Effector memory CD4-positive, alpha-beta T cell (primary cell): ENCODE measurements around the gene FOXA2.

ENCODE experiments used
- DNase-seq, 3 donors: peaks; one replicate each; pipeline ENCODE4 v3.0.0-alpha.2; 2020
- H3K27ac ChIP-seq: 2 replicates; pipeline ENCODE4 v1.7.0; 2013; ENCODE audit warnings: mild to moderate bottlenecking, low read length, moderate library complexity; ENCODE audit not compliant: insufficient read depth, poor library complexity, severe bottlenecking
- H3K27me3 ChIP-seq: replicated peaks from 2 replicates; pipeline ENCODE4 v1.7.0; 2013; ENCODE audit warnings: mild to moderate bottlenecking, low read length; ENCODE audit not compliant: insufficient read depth, control insufficient read depth, poor library complexity, severe bottlenecking
- H3K36me3 ChIP-seq: 2 replicates; pipeline ENCODE4 v1.7.0; 2013; ENCODE audit warnings: mild to moderate bottlenecking, low read length, moderate library complexity; ENCODE audit not compliant: control insufficient read depth, insufficient read depth
- H3K4me1 ChIP-seq: 2 replicates; pipeline ENCODE4 v1.7.0; 2013; ENCODE audit warnings: low read length, mild to moderate bottlenecking; ENCODE audit not compliant: control insufficient read depth, insufficient read depth, poor library complexity, severe bottlenecking
- H3K4me3 ChIP-seq: 2 replicates; pipeline ENCODE4 v1.7.0; 2013; ENCODE audit warnings: low read length, low read depth, mild to moderate bottlenecking; ENCODE audit not compliant: insufficient read depth, poor library complexity, severe bottlenecking
- H3K9me3 ChIP-seq: 2 replicates; pipeline ENCODE4 v1.7.0; 2013; ENCODE audit warnings: mild to moderate bottlenecking, low read length, moderate library complexity; ENCODE audit not compliant: control insufficient read depth
- total RNA-seq, 3 donors: gene quantifications; one replicate each; lab custom pipeline; 2026; lab: John Stamatoyannopoulos, UW

The FOXA2 gene
- 0 reads per million in 3 donors for total RNA-seq

DNA sequence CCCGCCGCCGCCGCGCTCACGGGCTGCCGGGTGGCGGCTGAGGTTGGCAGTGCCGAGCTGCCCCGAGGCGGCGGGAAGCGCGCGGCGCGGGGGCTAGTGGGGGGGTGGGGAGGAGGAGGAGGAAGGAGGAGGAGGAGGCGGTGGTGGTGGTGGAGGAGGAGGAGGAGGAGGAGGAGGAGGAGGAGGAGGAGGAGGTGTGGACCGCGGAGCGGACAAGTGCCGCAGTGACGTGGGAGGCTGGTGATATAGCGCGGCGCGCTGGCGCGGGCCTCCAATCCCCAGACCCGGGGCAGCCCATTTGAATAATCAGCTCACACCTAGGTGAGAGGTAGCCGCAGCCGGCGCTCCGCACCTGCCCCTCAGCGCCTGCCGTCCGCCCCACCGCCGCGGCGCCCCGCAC, at the start of gene FOXA2:
TSS of gene FOXA2 (minus strand) at position 51 of the 400 bp plus-strand sequence. CDS start 294 bp downstream, outside the sequence.
- peaks cover 6% of the 10 kb centered on the region for H3K27me3 ChIP-seq

GRCh38 chr20:22630701-22631100, 46.3 kb upstream of the FOXA2 start:
- Histone ChIP-seq H3K36me3 (no peaks in the 10 kb centered on the region), H3K9me3 (no peaks in the 10 kb centered on the region), H3K27me3 (no peaks in the 10 kb centered on the region), H3K4me1 (no peaks in the 10 kb centered on the region), H3K4me3 (no peak overlapping the region), H3K27ac (no peak overlapping the region)
- DNase-seq, result no peak

More for the DNA sequence above, at the start of gene FOXA2:
- Histone ChIP-seq H3K4me1 (no peaks in the 10 kb centered on the region), H3K4me3 (no peak within 1 kb of the TSS), H3K27ac (no peak within 1 kb of the TSS), H3K9me3 (no peaks in the 10 kb centered on the region), H3K36me3 (no peaks in the 10 kb centered on the region)
- DNase-seq, result no peak

DNA sequence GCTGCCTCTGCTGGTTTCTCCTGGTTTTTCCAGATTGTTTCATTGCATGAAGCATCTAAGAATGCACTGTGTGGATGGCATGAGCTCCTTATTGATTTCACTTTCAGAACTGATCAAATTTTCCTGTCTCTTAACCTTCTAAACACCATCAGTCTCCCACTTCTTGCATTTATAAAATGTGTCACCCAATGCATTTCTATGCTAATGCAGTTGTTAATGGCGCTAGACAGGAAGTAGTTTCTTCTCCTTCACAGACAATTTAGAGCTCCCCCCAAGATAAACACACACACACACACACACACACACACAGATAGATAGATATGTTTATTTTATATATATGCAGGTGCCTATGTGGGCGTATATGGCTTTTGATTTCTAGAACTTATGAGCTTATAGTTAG, 45.6 kb upstream of the FOXA2 start:
- no peaks in the 10 kb centered on the region for H3K4me1 ChIP-seq
- H3K4me3 ChIP-seq, result no peak overlapping the region
- no peaks in the 10 kb centered on the region for H3K27me3 ChIP-seq
- no peaks in the 10 kb centered on the region for H3K9me3 ChIP-seq
- no peak overlapping the region for H3K27ac ChIP-seq
- DNase-seq, result no peak
- no peaks in the 10 kb centered on the region for H3K36me3 ChIP-seq

DNA sequence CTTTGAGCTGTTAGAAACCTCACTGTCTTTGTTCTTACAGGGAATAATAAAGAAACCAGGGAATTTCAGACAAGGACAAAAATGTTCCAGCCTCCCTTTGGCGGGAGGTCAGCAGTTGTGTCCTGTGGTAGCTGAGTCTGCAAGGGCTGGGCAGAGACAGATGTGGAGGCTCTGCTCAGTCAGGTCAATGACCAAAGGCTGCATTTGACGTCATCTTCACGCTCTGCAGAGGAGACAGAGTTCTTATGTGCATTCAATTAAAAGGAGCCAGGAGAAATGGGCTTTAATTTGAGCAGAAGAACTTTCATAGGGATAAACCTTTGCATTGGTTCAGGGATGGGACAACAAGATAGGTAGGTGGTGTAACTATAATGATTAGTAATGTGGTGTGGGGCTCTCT, 45.1 kb upstream of the FOXA2 start:
- Histone ChIP-seq H3K27me3 (no peaks in the 10 kb centered on the region), H3K27ac (no peak overlapping the region), H3K9me3 (no peaks in the 10 kb centered on the region), H3K4me1 (no peaks in the 10 kb centered on the region), H3K36me3 (no peaks in the 10 kb centered on the region), H3K4me3 (no peak overlapping the region)
- DNase-seq, result no peak

- H3K27me3 ChIP-seq, result no peaks in the 10 kb centered on the region
- no peak overlapping the region for H3K27ac ChIP-seq
- H3K36me3 ChIP-seq, result no peaks in the 10 kb centered on the region
- H3K4me3 ChIP-seq, result no peak overlapping the region
- no peaks in the 10 kb centered on the region for H3K4me1 ChIP-seq
- H3K9me3 ChIP-seq, result no peaks in the 10 kb centered on the region
- DNase-seq, result no peak
Measured at GRCh38 chr20:22626496-22626895, 42.1 kb upstream of the FOXA2 start.

DNA sequence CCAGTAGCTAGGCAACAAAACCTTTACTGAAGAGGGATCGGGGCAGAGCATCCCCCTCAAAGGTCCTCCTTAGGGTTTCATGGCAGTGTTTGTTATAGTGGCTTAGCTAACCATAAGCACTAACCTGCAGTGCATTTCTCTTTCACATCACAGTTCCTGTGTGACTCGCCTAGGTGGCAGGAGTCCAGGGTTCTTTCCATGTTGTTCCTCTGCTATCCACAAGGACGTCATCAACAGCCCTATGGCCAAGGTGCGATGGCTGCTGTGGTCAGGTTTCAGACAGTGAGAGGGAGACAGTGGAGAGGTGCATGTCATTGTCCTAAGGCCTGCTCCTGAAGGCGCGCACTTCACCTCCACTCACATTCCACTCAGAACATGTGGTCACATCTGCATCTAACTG, 38.8 kb upstream of the FOXA2 start:
- Histone ChIP-seq H3K27me3 (no peaks in the 10 kb centered on the region), H3K4me3 (no peak overlapping the region), H3K36me3 (no peaks in the 10 kb centered on the region), H3K27ac (no peak overlapping the region), H3K9me3 (no peaks in the 10 kb centered on the region), H3K4me1 (no peaks in the 10 kb centered on the region)
- DNase-seq, result no peak

DNA sequence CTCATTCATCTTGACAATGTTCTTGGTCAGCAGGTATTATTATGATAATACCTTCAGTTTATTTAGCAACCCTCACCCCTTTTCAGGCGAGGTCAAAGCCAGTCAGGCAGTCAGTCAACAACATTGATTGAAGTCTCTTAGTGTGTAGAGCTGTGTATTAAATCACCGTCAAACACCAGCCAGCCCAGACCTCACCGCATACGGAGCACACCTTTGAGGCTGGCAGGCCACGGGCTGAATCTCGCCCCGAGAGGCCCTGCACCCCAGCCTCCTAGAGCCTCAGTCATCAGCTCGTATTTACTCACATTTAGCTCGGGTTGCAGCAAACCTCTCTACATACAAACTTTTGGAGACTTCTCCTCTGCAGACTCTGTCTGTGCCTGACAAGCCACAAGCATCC, 36.0 kb upstream of the FOXA2 start:
- Histone ChIP-seq H3K27me3 (no peaks in the 10 kb centered on the region), H3K4me1 (no peaks in the 10 kb centered on the region), H3K36me3 (no peaks in the 10 kb centered on the region), H3K27ac (no peak overlapping the region), H3K4me3 (no peak overlapping the region), H3K9me3 (no peaks in the 10 kb centered on the region)
- DNase-seq, result no peak

- Histone ChIP-seq H3K4me1 (no peaks in the 10 kb centered on the region), H3K36me3 (no peaks in the 10 kb centered on the region), H3K9me3 (no peaks in the 10 kb centered on the region), H3K4me3 (no peak overlapping the region), H3K27me3 (no peaks in the 10 kb centered on the region), H3K27ac (no peak overlapping the region)
- no peak for DNase-seq
Measured at GRCh38 chr20:22619806-22620205, 35.4 kb upstream of the FOXA2 start.

GRCh38 chr20:22619272-22619671, 34.9 kb upstream of the FOXA2 start:
- no peak for DNase-seq
- Histone ChIP-seq H3K4me1 (no peaks in the 10 kb centered on the region), H3K27me3 (no peaks in the 10 kb centered on the region)

GRCh38 chr20:22617160-22617559, 32.8 kb upstream of the FOXA2 start:
- Histone ChIP-seq H3K4me3 (no peak overlapping the region), H3K27me3 (no peaks in the 10 kb centered on the region), H3K9me3 (no peaks in the 10 kb centered on the region), H3K4me1 (no peaks in the 10 kb centered on the region), H3K36me3 (no peaks in the 10 kb centered on the region), H3K27ac (no peak overlapping the region)
- DNase-seq, result no peak

More at GRCh38 chr20:22619272-22619671, 34.9 kb upstream of the FOXA2 start:
- Histone ChIP-seq H3K9me3 (no peaks in the 10 kb centered on the region), H3K36me3 (no peaks in the 10 kb centered on the region), H3K27ac (no peak overlapping the region), H3K4me3 (no peak overlapping the region)

DNA sequence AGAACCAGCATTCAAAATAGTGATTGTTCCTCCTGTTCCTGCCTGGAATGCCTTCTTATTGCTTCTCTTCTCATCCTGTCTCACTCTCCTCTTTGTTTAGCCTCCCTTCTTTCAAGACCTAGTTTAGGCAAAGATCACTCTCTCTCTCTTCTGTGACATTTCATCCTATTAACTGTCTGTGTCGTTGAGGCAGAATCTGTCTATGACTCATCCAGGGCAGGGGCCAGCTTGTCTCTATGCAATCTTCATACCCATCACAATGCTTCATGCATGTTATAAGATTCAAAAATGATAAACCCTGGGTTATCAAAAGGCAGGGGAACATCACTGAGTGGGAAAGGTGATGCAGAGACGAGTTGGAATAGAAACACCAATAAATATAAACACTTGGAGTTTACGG, 32.2 kb upstream of the FOXA2 start:
- no peaks in the 10 kb centered on the region for H3K9me3 ChIP-seq
- no peak overlapping the region for H3K4me3 ChIP-seq
- H3K27me3 ChIP-seq, result no peaks in the 10 kb centered on the region
- no peak for DNase-seq
- no peak overlapping the region for H3K27ac ChIP-seq
- no peaks in the 10 kb centered on the region for H3K4me1 ChIP-seq
- H3K36me3 ChIP-seq, result no peaks in the 10 kb centered on the region
